NCI-H1092 (cell line): ENCODE measurements around the gene CENPT.
A peak's percentile ranks its signal among the peaks of the same experiment; 100 is the strongest.
"Not testable (repeated sequence)": the region's sequence is repeated elsewhere in the genome, so short reads cannot be mapped to it uniquely, and the experiment has no call there.

Experiments
- DNase-seq: peaks from one replicate; lab custom pipeline; 2025; lab: John Stamatoyannopoulos, UW

The CENPT gene

GRCh38 chr16:67846063-67846319 lies 1.5 kb downstream of the CENPT start:
- no peak for DNase-seq

- no peak for DNase-seq
Observed at GRCh38 chr16:67845291-67846062, 2.0 kb downstream of the CENPT start.

GRCh38 chr16:67844497-67844896 lies 3.0 kb downstream of the CENPT start:
- no peak for DNase-seq

- no peak for DNase-seq
Observed at GRCh38 chr16:67843343-67843765, 4.1 kb downstream of the CENPT start.

GRCh38 chr16:67842509-67843342 lies 4.8 kb downstream of the CENPT start:
- peak; percentile 12 for DNase-seq

GRCh38 chr16:67841816-67842508 lies 5.5 kb downstream of the CENPT start, which contains the start of gene THAP11:
Gene THAP11 (plus strand): TSS chr16:67842320. CDS start chr16:67842555, 235 bp downstream.
- peak; percentile 96 for DNase-seq

- DNase-seq: no peak
Observed at GRCh38 chr16:67841198-67841815, 6.2 kb downstream of the CENPT start.

- DNase-seq: no peak
Observed at GRCh38 chr16:67837811-67838210, 9.7 kb downstream of the CENPT start.

- not testable (repeated sequence) for DNase-seq
Observed at GRCh38 chr16:67837190-67837589, 10.3 kb downstream of the CENPT start.

- no peak for DNase-seq
Observed at GRCh38 chr16:67834242-67834614, 13.3 kb downstream of the CENPT start.

- peak; percentile 86 for DNase-seq
Observed at GRCh38 chr16:67833415-67834241, 13.9 kb downstream of the CENPT start.

GRCh38 chr16:67833030-67833414 lies 14.5 kb downstream of the CENPT start:
- no peak for DNase-seq

- no peak for DNase-seq
Observed at GRCh38 chr16:67828651-67829050, 18.8 kb downstream of the CENPT start.

GRCh38 chr16:67825906-67826305 lies 21.6 kb downstream of the CENPT start:
- no peak for DNase-seq

- DNase-seq: no peak
Observed at GRCh38 chr16:67825119-67825518, 22.4 kb downstream of the CENPT start.

- no peak for DNase-seq
Observed at GRCh38 chr16:67822511-67822910, 25.0 kb downstream of the CENPT start.

GRCh38 chr16:67820608-67821259 lies 26.8 kb downstream of the CENPT start:
- no peak for DNase-seq

- no peak for DNase-seq
Observed at GRCh38 chr16:67814567-67814966, 32.9 kb downstream of the CENPT start.

- no peak for DNase-seq
Observed at GRCh38 chr16:67811899-67812298, 35.6 kb downstream of the CENPT start.

GRCh38 chr16:67807148-67807682 lies 40.3 kb downstream of the CENPT start:
- DNase-seq: no peak
